Fibroblast of lung (primary cell): Measurements from ENCODE around the gene DOCK3.

Experiments used
- EZH2 ChIP-seq: IDR thresholded peaks from 2 replicates; pipeline ENCODE4 v1.5.1; 2012; ENCODE audit warnings: low read length, control low read depth, mild to moderate bottlenecking; ENCODE audit errors: missing control alignments
- TF ChIP-seq, protein P1 (sequence below), 2 donors: IDR thresholded peaks in 1 of 2; conservative IDR thresholded peaks in 1 of 2; 1 replicate in 1 of 2; 2 replicates in 1 of 2; pipeline ENCODE4 v1.5.1; 2011 to 2012; ENCODE audit warnings: low read length in 2 of 2, control low read depth in 1 of 2, inconsistent platforms in 1 of 2, low read depth in 1 of 2, mild to moderate bottlenecking in 1 of 2

DNA sequence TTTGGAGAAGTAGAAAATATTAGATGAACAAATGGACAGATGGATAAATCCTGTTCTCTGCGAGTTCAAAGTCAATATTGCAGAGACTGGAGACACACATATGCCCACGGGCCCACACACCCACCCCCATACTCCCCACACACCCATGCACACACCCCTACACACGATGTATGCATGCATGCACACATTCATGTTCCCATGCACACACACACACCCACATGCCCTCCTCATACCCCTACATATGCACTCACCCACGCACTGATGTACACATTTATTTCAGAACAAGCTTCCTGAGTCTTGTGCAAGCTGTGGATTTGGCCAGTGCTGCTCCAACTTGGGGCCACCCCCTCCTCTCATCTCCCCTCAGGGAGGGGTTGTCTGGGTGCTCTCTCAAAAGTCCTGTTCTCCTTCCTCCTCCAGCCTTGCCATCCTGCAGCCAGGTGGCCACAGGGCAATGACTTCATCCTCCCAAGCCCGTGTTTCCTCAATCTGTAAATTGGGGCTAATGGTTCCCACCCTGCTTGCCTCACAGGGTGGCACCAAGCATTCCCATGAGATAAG, 41.4 kb upstream of the DOCK3 start:
- TF ChIP-seq, protein P1, sequence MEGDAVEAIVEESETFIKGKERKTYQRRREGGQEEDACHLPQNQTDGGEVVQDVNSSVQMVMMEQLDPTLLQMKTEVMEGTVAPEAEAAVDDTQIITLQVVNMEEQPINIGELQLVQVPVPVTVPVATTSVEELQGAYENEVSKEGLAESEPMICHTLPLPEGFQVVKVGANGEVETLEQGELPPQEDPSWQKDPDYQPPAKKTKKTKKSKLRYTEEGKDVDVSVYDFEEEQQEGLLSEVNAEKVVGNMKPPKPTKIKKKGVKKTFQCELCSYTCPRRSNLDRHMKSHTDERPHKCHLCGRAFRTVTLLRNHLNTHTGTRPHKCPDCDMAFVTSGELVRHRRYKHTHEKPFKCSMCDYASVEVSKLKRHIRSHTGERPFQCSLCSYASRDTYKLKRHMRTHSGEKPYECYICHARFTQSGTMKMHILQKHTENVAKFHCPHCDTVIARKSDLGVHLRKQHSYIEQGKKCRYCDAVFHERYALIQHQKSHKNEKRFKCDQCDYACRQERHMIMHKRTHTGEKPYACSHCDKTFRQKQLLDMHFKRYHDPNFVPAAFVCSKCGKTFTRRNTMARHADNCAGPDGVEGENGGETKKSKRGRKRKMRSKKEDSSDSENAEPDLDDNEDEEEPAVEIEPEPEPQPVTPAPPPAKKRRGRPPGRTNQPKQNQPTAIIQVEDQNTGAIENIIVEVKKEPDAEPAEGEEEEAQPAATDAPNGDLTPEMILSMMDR (conservative IDR thresholded peaks at IDR 0.05 in 1 of 2, IDR thresholded peaks at IDR 0.05 in 1 of 2; ENCODE audit: low read depth in 1 of 2, low read length in 2 of 2): no peak
- no peak for TF ChIP-seq EZH2
